Calu3 (cell line): Measurements from ENCODE around the gene CCSER1. TPM values are rescaled to one million over a fixed set of nuclear protein-coding genes. Genes with fewer than 3 reads are reported as not detected.

Experiments used
- BruUV-seq: library from RNA; stranded (reverse); fragments of 400-500 nt; replicated peaks from 2 replicates; lab custom pipeline; 2021; lab: Mats Ljungman, UMichigan
- CTCF ChIA-PET: fragments of 300-600 bp; sonication (Branson Sonifier 250); formaldehyde crosslinking; loops from one replicate; lab custom pipeline; 2022; ENCODE audit warnings: antibody characterized with exemption; lab: Charles Lee
- DNase-seq: peaks from one replicate; pipeline ENCODE4 v3.0.0; 2022
- H3K27ac Mint-ChIP-seq: one replicate; pipeline ENCODE4 v1.8.0; 2022; ENCODE audit warnings: mixed read lengths; ENCODE audit not compliant: unreplicated experiment
- H3K27me3 Mint-ChIP-seq: one replicate; pipeline ENCODE4 v1.8.0; 2022; ENCODE audit warnings: mixed read lengths; ENCODE audit not compliant: unreplicated experiment
- H3K36me3 Mint-ChIP-seq: one replicate; pipeline ENCODE4 v1.8.0; 2022; ENCODE audit warnings: mild to moderate bottlenecking, moderate library complexity, mixed read lengths; ENCODE audit not compliant: insufficient read depth, unreplicated experiment
- H3K4me1 Mint-ChIP-seq: one replicate; pipeline ENCODE4 v1.8.0; 2022; ENCODE audit warnings: mild to moderate bottlenecking, low read depth, mixed read lengths; ENCODE audit not compliant: unreplicated experiment
- H3K4me3 Mint-ChIP-seq: one replicate; pipeline ENCODE4 v1.8.0; 2022; ENCODE audit warnings: mild to moderate bottlenecking, low read depth, moderate library complexity, mixed read lengths; ENCODE audit not compliant: unreplicated experiment
- H3K9me3 Mint-ChIP-seq: one replicate; pipeline ENCODE4 v1.8.0; 2022; ENCODE audit warnings: low read depth, mixed read lengths; ENCODE audit not compliant: unreplicated experiment
- intact Hi-C: fragments of 100-400 bp; cut with micrococcal nuclease; formaldehyde crosslinking; loops from one replicate; pipeline ENCODE4 v1.10.0; 2022; ENCODE audit not compliant: unreplicated experiment
- total RNA-seq: library from RNA; stranded (reverse); gene quantifications from 2 replicates; pipeline ENCODE4 v1.2.3, GENCODE V29; 2022
- TF ChIP-seq, protein P1 (sequence below): fragments of 200-600 bp; IDR thresholded peaks from one replicate; pipeline ENCODE4 v1.8.0; 2022; ENCODE audit warnings: antibody characterized with exemption; ENCODE audit not compliant: unreplicated experiment

CCSER1 gene
- total RNA-seq, 1 experiment from 2014 or later: 6.2 TPM

DNA sequence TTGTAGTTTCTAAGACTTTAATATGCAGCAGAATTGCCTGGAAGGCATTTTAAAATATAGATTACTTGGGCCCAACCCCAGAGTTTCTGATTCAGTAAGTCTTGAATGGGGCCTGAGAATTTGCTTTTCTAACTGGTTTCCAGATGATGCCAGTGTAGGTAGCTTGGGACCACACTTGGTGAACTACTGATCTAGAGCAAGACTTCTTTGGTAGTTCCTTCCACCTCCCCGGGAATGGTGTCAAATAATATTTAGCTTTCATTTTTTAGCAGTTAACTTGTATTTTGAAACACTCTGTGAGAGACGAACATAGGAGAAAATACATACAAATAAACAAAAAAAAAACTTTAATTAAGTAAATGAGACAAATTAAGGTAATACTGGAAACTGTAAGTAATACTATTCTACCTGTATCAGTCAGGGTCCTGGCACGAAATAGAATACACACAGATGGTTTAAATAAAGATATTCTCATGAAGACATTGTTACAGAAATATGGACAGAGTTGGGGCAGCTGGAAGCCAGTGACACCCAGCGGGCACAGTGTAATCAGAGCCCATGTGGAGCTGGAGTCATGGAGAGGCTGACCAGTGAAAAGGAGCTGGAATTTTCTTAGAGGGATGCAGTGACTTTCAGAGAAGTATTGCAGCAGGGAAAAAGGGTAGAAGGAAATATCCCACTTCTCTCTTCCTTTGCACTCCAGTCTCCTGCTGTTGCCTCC, 905.7 kb downstream of the CCSER1 start:
- DNase-seq: no peak
- TF ChIP-seq, protein P1, sequence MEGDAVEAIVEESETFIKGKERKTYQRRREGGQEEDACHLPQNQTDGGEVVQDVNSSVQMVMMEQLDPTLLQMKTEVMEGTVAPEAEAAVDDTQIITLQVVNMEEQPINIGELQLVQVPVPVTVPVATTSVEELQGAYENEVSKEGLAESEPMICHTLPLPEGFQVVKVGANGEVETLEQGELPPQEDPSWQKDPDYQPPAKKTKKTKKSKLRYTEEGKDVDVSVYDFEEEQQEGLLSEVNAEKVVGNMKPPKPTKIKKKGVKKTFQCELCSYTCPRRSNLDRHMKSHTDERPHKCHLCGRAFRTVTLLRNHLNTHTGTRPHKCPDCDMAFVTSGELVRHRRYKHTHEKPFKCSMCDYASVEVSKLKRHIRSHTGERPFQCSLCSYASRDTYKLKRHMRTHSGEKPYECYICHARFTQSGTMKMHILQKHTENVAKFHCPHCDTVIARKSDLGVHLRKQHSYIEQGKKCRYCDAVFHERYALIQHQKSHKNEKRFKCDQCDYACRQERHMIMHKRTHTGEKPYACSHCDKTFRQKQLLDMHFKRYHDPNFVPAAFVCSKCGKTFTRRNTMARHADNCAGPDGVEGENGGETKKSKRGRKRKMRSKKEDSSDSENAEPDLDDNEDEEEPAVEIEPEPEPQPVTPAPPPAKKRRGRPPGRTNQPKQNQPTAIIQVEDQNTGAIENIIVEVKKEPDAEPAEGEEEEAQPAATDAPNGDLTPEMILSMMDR: no peak
- Mint-ChIP-seq H3K4me1 (no peaks in the 10 kb centered on the region), H3K36me3 (no peaks in the 10 kb centered on the region), H3K9me3 (peaks cover 2% of the 10 kb centered on the region), H3K27me3 (no peaks in the 10 kb centered on the region), H3K4me3 (no peak overlapping the region), H3K27ac (no peak overlapping the region)
- BruUV-seq: no TSS peak
- CTCF ChIA-PET: no interaction called here
- intact Hi-C loops: no loop called here

DNA sequence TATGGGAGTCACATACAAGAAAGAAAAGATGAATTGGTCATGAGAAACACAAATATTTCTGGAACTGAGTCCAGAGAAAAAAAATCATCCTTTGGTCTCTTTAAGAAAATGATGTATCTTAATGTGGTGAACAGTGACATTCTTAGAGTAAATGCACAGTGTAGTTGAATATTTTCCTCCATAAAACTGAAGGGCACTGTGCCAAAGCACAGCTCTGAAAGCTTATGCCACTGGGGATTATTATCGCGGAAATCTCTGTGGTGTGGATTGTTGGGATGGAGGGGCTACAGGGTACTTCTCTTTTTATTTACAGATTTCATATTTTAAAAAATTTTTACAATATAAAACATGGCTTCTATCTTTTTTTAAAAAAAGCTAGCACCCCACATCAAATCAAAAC, 908.1 kb downstream of the CCSER1 start:
- intact Hi-C loops: no loop called here
- Mint-ChIP-seq H3K9me3 (peaks cover 2% of the 10 kb centered on the region), H3K4me3 (no peak overlapping the region), H3K4me1 (no peaks in the 10 kb centered on the region), H3K36me3 (no peaks in the 10 kb centered on the region), H3K27ac (no peak overlapping the region), H3K27me3 (no peaks in the 10 kb centered on the region)
- TF ChIP-seq, protein P1: no peak
- no TSS peak for BruUV-seq
- no peak for DNase-seq
- CTCF ChIA-PET: interaction anchor here (0.6 kb wide), 1 partner anchor 566 kb away, joined by 3 read pairs; no protein-coding TSS in a partner anchor

DNA sequence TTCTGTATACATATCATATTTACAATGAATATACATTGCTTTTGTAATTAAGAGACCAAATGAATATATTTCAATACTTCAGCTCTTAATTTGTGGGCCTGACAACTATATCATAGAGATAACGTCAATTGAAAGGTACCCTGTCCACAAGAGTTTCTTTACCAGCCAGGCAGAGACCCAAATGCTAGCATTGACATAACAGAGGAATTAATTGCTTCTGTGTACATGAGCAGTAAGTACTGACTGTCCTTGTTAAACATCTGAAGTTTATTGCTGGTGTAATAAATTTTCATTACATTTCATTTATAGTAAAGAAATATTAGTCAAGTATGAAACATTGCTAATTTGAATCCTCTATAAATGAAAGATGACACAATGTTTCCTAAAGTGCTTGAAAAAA, 910.8 kb downstream of the CCSER1 start:
- BruUV-seq: no TSS peak
- DNase-seq: no peak
- CTCF ChIA-PET: no interaction called here

DNA sequence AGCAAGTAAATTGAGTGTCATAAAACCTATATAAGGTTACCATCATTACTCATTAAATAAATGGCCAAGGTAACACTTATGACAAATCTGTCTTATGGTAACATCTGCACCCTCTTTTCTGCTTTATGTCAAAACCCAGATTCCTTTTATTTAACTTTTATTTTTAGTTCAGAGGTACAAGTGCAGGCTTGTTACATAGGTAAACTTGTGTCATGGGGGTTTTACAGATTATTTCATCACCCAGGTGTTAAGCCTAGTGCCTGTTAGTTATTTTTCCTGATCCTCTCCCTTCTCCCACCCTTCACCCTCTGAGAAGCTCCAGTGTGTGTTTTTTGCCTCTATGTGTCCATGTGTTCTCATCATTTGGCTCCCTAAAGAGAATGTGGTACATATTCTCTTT, 930.7 kb downstream of the CCSER1 start:
- Mint-ChIP-seq H3K27ac (no peak overlapping the region), H3K9me3 (no peaks in the 10 kb centered on the region), H3K4me1 (no peaks in the 10 kb centered on the region), H3K4me3 (no peak overlapping the region), H3K27me3 (no peaks in the 10 kb centered on the region), H3K36me3 (no peaks in the 10 kb centered on the region)
- DNase-seq: no peak
- TF ChIP-seq, protein P1: no peak
- no TSS peak for BruUV-seq
- intact Hi-C loops: no loop called here
- CTCF ChIA-PET: no interaction called here

More for the DNA sequence above, 910.8 kb downstream of the CCSER1 start:
- H3K27ac Mint-ChIP-seq: no peak overlapping the region
- peaks cover 2% of the 10 kb centered on the region for H3K9me3 Mint-ChIP-seq
- H3K36me3 Mint-ChIP-seq: no peaks in the 10 kb centered on the region
- H3K4me3 Mint-ChIP-seq: no peak overlapping the region
- H3K4me1 Mint-ChIP-seq: no peaks in the 10 kb centered on the region
- intact Hi-C loops: no loop called here
- no peaks in the 10 kb centered on the region for H3K27me3 Mint-ChIP-seq
- TF ChIP-seq, protein P1: no peak
